ENCODE measurements around the gene WDR64. TPM values are rescaled to one million over a fixed set of nuclear protein-coding genes. Genes with fewer than 3 reads are reported as not detected.

Gene WDR64
- total RNA-seq, 2 experiments from 2014 or later, result not detected

- H3K4me3 Mint-ChIP-seq, result no peak overlapping the region
- H3K4me1 Mint-ChIP-seq (ENCODE audit: low read depth), result no peaks in the 10 kb centered on the region
- POLR2A ChIA-PET, result no interaction called here
- H3K27ac Mint-ChIP-seq, result no peak overlapping the region
- no peaks in the 10 kb centered on the region for H3K9me3 Mint-ChIP-seq
- H3K36me3 Mint-ChIP-seq, result no peaks in the 10 kb centered on the region
- peaks cover 11% of the 10 kb centered on the region for H3K27me3 Mint-ChIP-seq
- intact Hi-C loops (cut with micrococcal nuclease), result no loop called here
- no peak for DNase-seq
- CTCF ChIA-PET, result no interaction called here
Measured at GRCh38 chr1:241828463-241829021, 176.5 kb downstream of the WDR64 start.

DNA sequence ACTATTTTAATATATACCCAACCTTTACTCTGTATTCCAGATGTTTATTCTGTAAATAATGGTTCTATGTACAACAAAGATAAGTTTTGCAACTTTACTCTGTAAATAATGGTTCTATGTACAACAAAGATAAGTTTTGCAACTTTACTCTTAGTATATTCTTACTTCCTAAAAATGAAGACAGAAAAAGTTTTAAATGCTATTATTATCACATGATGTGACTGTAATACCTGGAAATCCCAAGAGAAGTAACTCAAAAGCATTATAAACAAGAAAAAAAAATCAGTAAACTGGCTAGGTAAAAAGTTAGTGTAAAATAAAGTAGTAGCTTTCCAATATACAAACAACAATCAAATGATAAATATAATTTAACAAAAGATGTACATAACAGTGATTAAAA is 177.4 kb downstream of the WDR64 start:
- ChIA-PET POLR2A (no interaction called here), CTCF (interaction anchor here (0.6 kb wide), 1 partner anchor 321 kb away, joined by 3 read pairs; no protein-coding TSS in a partner anchor)
- peaks cover 11% of the 10 kb centered on the region for H3K27me3 Mint-ChIP-seq
- no peak overlapping the region for H3K4me3 Mint-ChIP-seq
- DNase-seq, result no peak
- intact Hi-C loops (cut with micrococcal nuclease), result no loop called here
- no peak overlapping the region for H3K27ac Mint-ChIP-seq
- no peaks in the 10 kb centered on the region for H3K9me3 Mint-ChIP-seq
- H3K4me1 Mint-ChIP-seq (ENCODE audit: low read depth), result no peaks in the 10 kb centered on the region
- H3K36me3 Mint-ChIP-seq, result no peaks in the 10 kb centered on the region

- POLR2A ChIA-PET, result no interaction called here
- H3K4me3 Mint-ChIP-seq, result no peak overlapping the region
- H3K27me3 Mint-ChIP-seq, result peaks cover 8% of the 10 kb centered on the region
- H3K4me1 Mint-ChIP-seq (ENCODE audit: low read depth), result peaks cover 2% of the 10 kb centered on the region
- H3K27ac Mint-ChIP-seq, result no peak overlapping the region
- no peaks in the 10 kb centered on the region for H3K9me3 Mint-ChIP-seq
- no peaks in the 10 kb centered on the region for H3K36me3 Mint-ChIP-seq
- CTCF ChIA-PET, result interaction anchor here (0.7 kb wide), 1 partner anchor 81 kb away, joined by 3 read pairs; no protein-coding TSS in a partner anchor
- no peak for DNase-seq
- intact Hi-C loops (cut with micrococcal nuclease), result loop anchor here (1.0 kb wide), 1 partner anchor 304 kb away; no protein-coding TSS in a partner anchor
Measured at GRCh38 chr1:241834733-241835377, 182.8 kb downstream of the WDR64 start.

DNA sequence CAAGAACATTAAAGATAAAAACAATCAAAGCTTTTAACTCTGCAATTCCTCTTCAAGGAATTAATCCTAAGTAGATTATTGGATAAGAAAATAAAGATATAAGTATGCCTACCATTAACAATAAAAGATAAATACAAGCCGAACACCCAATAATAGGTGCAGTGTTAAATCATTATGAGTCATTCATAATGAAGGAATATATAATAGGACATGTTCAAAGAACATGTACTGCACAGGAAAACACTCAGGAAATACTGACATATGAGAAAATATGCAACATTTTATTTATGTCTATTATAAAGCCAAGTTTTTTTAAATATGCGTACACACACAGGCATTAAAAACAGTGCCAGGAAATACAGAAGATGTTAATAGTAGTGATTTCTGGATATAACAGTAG is 184.9 kb downstream of the WDR64 start:
- no peak overlapping the region for H3K4me3 Mint-ChIP-seq
- peaks cover 7% of the 10 kb centered on the region for H3K27me3 Mint-ChIP-seq
- H3K27ac Mint-ChIP-seq, result no peak overlapping the region
- no peaks in the 10 kb centered on the region for H3K9me3 Mint-ChIP-seq
- DNase-seq, result no peak
- H3K36me3 Mint-ChIP-seq, result no peaks in the 10 kb centered on the region
- intact Hi-C loops (cut with micrococcal nuclease), result no loop called here
- H3K4me1 Mint-ChIP-seq (ENCODE audit: low read depth), result peaks cover 2% of the 10 kb centered on the region
- POLR2A ChIA-PET, result no interaction called here
- CTCF ChIA-PET, result no interaction called here

- no peak for DNase-seq
- CTCF ChIA-PET, result no interaction called here
- intact Hi-C loops (cut with micrococcal nuclease), result no loop called here
- no peak overlapping the region for H3K27ac Mint-ChIP-seq
- no peaks in the 10 kb centered on the region for H3K9me3 Mint-ChIP-seq
- peaks cover 5% of the 10 kb centered on the region for H3K27me3 Mint-ChIP-seq
- POLR2A ChIA-PET, result no interaction called here
- H3K4me1 Mint-ChIP-seq (ENCODE audit: low read depth), result peaks cover 2% of the 10 kb centered on the region
- H3K36me3 Mint-ChIP-seq, result no peaks in the 10 kb centered on the region
- H3K4me3 Mint-ChIP-seq, result no peak overlapping the region
Measured at GRCh38 chr1:241837416-241837815, 185.3 kb downstream of the WDR64 start.

DNA sequence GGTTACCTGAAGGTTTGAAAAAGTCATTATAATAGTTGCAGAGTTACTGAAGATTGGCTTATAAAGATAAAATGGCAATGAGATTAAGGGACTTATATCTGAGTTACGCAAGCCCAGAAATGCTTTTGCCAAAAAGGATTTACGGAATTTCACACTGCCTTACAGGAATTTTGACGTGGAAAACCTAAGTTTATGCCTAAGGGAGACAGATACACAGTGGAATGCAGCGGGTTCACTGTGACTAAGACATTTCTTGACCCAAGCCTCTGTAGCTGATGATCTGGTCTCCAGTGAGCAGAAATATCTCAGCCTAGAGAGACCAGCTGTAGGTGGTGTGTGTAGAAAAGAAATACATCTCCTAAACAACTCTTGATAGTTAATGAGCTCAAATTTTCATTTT is 185.8 kb downstream of the WDR64 start:
- ChIA-PET POLR2A (no interaction called here), CTCF (no interaction called here)
- H3K4me3 Mint-ChIP-seq, result no peak overlapping the region
- DNase-seq, result no peak
- no peak overlapping the region for H3K27ac Mint-ChIP-seq
- intact Hi-C loops (cut with micrococcal nuclease), result no loop called here
- peaks cover 2% of the 10 kb centered on the region for H3K4me1 Mint-ChIP-seq (ENCODE audit: low read depth)
- H3K27me3 Mint-ChIP-seq, result peaks cover 2% of the 10 kb centered on the region
- no peaks in the 10 kb centered on the region for H3K9me3 Mint-ChIP-seq
- no peaks in the 10 kb centered on the region for H3K36me3 Mint-ChIP-seq

GRCh38 chr1:241838897-241839296 is 186.8 kb downstream of the WDR64 start:
- POLR2A ChIA-PET, result interaction anchor here (0.5 to 1.0 kb wide), 2 partner anchors 9 to 136 kb away, joined by 3 read pairs; no protein-coding TSS in a partner anchor
- CTCF ChIA-PET, result no interaction called here
- no peak overlapping the region for H3K4me3 Mint-ChIP-seq

GRCh38 chr1:241839369-241839979 is 187.4 kb downstream of the WDR64 start:
- Mint-ChIP-seq H3K4me3 (no peak overlapping the region), H3K9me3 (no peaks in the 10 kb centered on the region), H3K4me1 (ENCODE audit: low read depth) (peaks cover 2% of the 10 kb centered on the region), H3K27ac (no peak overlapping the region), H3K27me3 (no peaks in the 10 kb centered on the region), H3K36me3 (no peaks in the 10 kb centered on the region)
- no peak for DNase-seq
- POLR2A ChIA-PET, result interaction anchor here (1.0 kb wide), 1 partner anchor 8 kb away, joined by 3 read pairs; no protein-coding TSS in a partner anchor
- CTCF ChIA-PET, result no interaction called here
- intact Hi-C loops (cut with micrococcal nuclease), result no loop called here

More at GRCh38 chr1:241838897-241839296, 186.8 kb downstream of the WDR64 start:
- Mint-ChIP-seq H3K27ac (no peak overlapping the region), H3K36me3 (no peaks in the 10 kb centered on the region), H3K27me3 (no peaks in the 10 kb centered on the region), H3K9me3 (no peaks in the 10 kb centered on the region), H3K4me1 (ENCODE audit: low read depth) (peaks cover 2% of the 10 kb centered on the region)
- intact Hi-C loops (cut with micrococcal nuclease), result no loop called here
- no peak for DNase-seq

DNA sequence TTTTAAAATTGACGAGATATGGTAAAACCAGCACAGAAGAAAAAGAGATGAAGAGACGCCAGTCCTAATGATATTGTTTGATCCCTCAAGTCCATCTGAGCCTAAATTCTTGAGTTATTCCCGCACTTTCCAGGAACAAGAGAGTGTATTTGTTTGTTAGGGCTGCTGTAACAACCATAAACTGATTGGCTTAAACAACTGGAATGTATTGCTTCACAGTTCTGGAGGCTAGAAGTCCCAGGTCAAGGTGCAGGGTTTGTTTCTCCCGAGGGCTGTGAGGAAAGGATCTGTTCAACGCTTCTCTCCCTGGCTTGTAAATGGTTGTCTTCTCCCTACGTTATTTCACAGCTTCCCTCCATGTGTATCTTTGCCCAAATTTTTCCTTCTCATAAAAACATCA is 188.1 kb downstream of the WDR64 start:
- intact Hi-C loops (cut with micrococcal nuclease), result no loop called here
- ChIA-PET CTCF (interaction anchor here (0.7 kb wide), 1 partner anchor 1310 kb away, joined by 3 read pairs; no protein-coding TSS in a partner anchor), POLR2A (no interaction called here)
- no peaks in the 10 kb centered on the region for H3K27me3 Mint-ChIP-seq
- no peak overlapping the region for H3K4me3 Mint-ChIP-seq
- H3K27ac Mint-ChIP-seq, result no peak overlapping the region
- no peaks in the 10 kb centered on the region for H3K9me3 Mint-ChIP-seq
- no peak for DNase-seq
- H3K36me3 Mint-ChIP-seq, result no peaks in the 10 kb centered on the region
- peaks cover 2% of the 10 kb centered on the region for H3K4me1 Mint-ChIP-seq (ENCODE audit: low read depth)

DNA sequence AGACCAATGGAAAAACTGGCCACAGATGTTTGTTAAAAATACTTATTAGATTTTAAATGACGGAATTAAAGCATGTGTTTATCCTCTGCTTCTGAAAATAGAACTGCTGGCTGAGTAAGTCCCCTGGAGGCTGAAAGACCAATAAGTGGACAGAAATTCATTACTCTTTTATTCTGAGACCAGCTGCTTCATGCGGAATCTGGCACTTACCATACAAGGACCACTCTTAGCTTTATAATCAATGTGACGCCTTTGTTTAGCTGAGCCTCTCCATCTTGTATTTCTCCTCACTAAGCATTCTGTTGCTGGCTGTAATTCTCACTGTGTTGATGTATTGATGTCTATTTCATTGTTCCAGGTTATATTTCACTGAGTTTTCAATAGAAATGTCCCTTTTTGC is 189.6 kb downstream of the WDR64 start:
- ChIA-PET POLR2A (no interaction called here), CTCF (no interaction called here)
- H3K4me1 Mint-ChIP-seq (ENCODE audit: low read depth), result peaks cover 2% of the 10 kb centered on the region
- H3K27ac Mint-ChIP-seq, result no peak overlapping the region
- DNase-seq, result no peak
- no peaks in the 10 kb centered on the region for H3K27me3 Mint-ChIP-seq
- no peaks in the 10 kb centered on the region for H3K9me3 Mint-ChIP-seq
- H3K36me3 Mint-ChIP-seq, result no peaks in the 10 kb centered on the region
- H3K4me3 Mint-ChIP-seq, result no peak overlapping the region
- intact Hi-C loops (cut with micrococcal nuclease), result no loop called here

DNA sequence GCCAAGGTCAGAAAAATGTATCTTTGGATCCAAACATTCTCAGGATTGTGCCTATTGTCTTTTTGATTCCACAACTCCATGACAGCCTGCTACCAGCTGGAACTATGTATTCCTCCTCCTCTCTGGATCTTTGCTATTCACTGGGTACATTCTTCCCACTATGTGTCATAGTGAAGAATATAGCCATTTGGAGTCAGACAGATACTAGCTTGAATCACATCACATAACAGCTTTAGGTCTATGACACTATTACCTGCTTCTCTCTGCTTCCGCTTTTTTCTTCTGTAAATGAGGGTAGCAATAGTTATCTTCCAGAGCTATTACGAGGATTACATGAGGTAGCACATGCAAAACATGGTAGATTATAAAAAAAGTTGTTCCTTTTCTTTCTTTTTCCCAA is 190.5 kb downstream of the WDR64 start:
- peaks cover 8% of the 10 kb centered on the region for H3K4me1 Mint-ChIP-seq (ENCODE audit: low read depth)
- intact Hi-C loops (cut with micrococcal nuclease), result no loop called here
- H3K4me3 Mint-ChIP-seq, result no peak overlapping the region
- POLR2A ChIA-PET, result no interaction called here
- CTCF ChIA-PET, result interaction anchor here (3.0 kb wide), 1 partner anchor 232 kb away, joined by 10 read pairs; no protein-coding TSS in a partner anchor
- H3K27me3 Mint-ChIP-seq, result no peaks in the 10 kb centered on the region
- H3K27ac Mint-ChIP-seq, result no peak overlapping the region
- no peaks in the 10 kb centered on the region for H3K36me3 Mint-ChIP-seq
- H3K9me3 Mint-ChIP-seq, result no peaks in the 10 kb centered on the region
- DNase-seq, result no peak

- no peak overlapping the region for H3K4me3 Mint-ChIP-seq
- intact Hi-C loops (cut with micrococcal nuclease), result no loop called here
- peaks cover 11% of the 10 kb centered on the region for H3K36me3 Mint-ChIP-seq
- H3K27ac Mint-ChIP-seq, result no peak overlapping the region
- peaks cover 19% of the 10 kb centered on the region for H3K4me1 Mint-ChIP-seq (ENCODE audit: low read depth)
- H3K27me3 Mint-ChIP-seq, result no peaks in the 10 kb centered on the region
- CTCF ChIA-PET, result interaction anchor here (3.0 kb wide), 1 partner anchor 234 kb away, joined by 10 read pairs; no protein-coding TSS in a partner anchor
- POLR2A ChIA-PET, result no interaction called here
- H3K9me3 Mint-ChIP-seq, result no peaks in the 10 kb centered on the region
- DNase-seq, result no peak
Measured at GRCh38 chr1:241844593-241844992, 192.5 kb downstream of the WDR64 start.

Data from activated CD4-positive, alpha-beta memory T cell treated with anti-CD3 and anti-CD28 coated beads for 36 hours (primary cell).